GM12878 (cell line): ENCODE results near the gene RHEX. TPM values are rescaled to one million over a fixed set of nuclear protein-coding genes. Genes with fewer than 3 reads are reported as not detected.

Source experiments
- ATAC-seq: fragments of 200-7000 bp; cut with Tn5 transposase; 3 replicates; pipeline ENCODE4 v1.9.1; 2020; ENCODE audit warnings: mild to moderate bottlenecking, moderate library complexity
- BruUV-seq: library from RNA; stranded (reverse); fragments of 400-500 nt; replicated peaks from 2 replicates; lab custom pipeline; 2021; lab: Mats Ljungman, UMichigan
- CTCF ChIA-PET: fragments of 300-600 bp; sonication (Branson Sonifier 250); formaldehyde crosslinking; extraction: SDS; loops from one replicate; lab custom pipeline; 2021; ENCODE audit warnings: inconsistent platforms; lab: Yijun Ruan, JAX
- POLR2A ChIA-PET: fragments of 350-600 bp; formaldehyde crosslinking; extraction: SDS; loops from one replicate; lab custom pipeline; 2021; ENCODE audit warnings: inconsistent platforms; lab: Charles Lee
- RAD21 ChIA-PET: fragments of 300-600 bp; sonication (Branson Sonifier 250); formaldehyde crosslinking; loops from one replicate; lab custom pipeline; 2023; ENCODE audit warnings: antibody characterized with exemption; ENCODE audit not compliant: unreplicated experiment; lab: Charles Lee
- SMC1A ChIA-PET: fragments of 300-600 bp; sonication (Branson Sonifier 250); formaldehyde crosslinking; loops from one replicate; lab custom pipeline; 2023; ENCODE audit not compliant: unreplicated experiment, uncharacterized antibody; lab: Charles Lee
- DNase-seq: peaks from one replicate; pipeline ENCODE4 v3.0.0-alpha.2; 2011; ENCODE audit warnings: low read depth, low spot score
- FAIRE-seq: peaks from 3 replicates; lab custom pipeline; 2011; peaks lifted over from hg19 to GRCh38; lab: Jason Lieb, UNC
- H2AFZ ChIP-seq: 2 replicates; pipeline ENCODE4 v1.6.0; 2011; ENCODE audit warnings: low read depth, low read length, control low read depth; ENCODE audit not compliant: control insufficient read depth
- H3K27ac ChIP-seq: 2 replicates; pipeline ENCODE4 v1.5.1; 2011; ENCODE audit warnings: control low read depth; ENCODE audit not compliant: control insufficient read depth, insufficient read depth
- H3K27me3 ChIP-seq, 2 experiments: replicated peaks in 1 of 2; 2 replicates each; pipeline versions ENCODE4 v1.6.0 to v1.6.1; 2011; ENCODE audit warnings: low read length in 1 of 2; ENCODE audit not compliant: control insufficient read depth in 2 of 2, insufficient read depth in 2 of 2
- H3K36me3 ChIP-seq, 2 experiments: 2 replicates each; pipeline ENCODE4 v1.5.1; 2011; ENCODE audit warnings: low read length in 1 of 2; ENCODE audit not compliant: control insufficient read depth in 2 of 2, insufficient read depth in 2 of 2
- H3K4me1 ChIP-seq: 2 replicates; pipeline ENCODE4 v1.6.1; 2011; ENCODE audit warnings: mild to moderate bottlenecking, low read length, moderate library complexity, mixed read lengths; ENCODE audit not compliant: control insufficient read depth, insufficient read depth
- H3K4me2 ChIP-seq: 2 replicates; pipeline ENCODE4 v1.6.0; 2011; ENCODE audit warnings: control low read depth; ENCODE audit not compliant: control insufficient read depth, insufficient read depth
- H3K4me3 ChIP-seq: fragments of 200-600 bp; sonication (generic); 2 replicates; pipeline ENCODE4 v1.5.1; 2016
- H3K79me2 ChIP-seq: 2 replicates; pipeline ENCODE4 v1.6.0; 2011; ENCODE audit warnings: low read length; ENCODE audit not compliant: control insufficient read depth, insufficient read depth
- H3K9ac ChIP-seq: 2 replicates; pipeline ENCODE4 v1.8.0; 2011; ENCODE audit warnings: low read length, control low read depth, mixed read lengths; ENCODE audit not compliant: control insufficient read depth, insufficient read depth
- H3K9me3 ChIP-seq: replicated peaks from 3 replicates; pipeline ENCODE4 v1.5.1; 2011; ENCODE audit warnings: mild to moderate bottlenecking, low read length; ENCODE audit not compliant: control insufficient read depth, insufficient read depth
- H4K20me1 ChIP-seq: 2 replicates; pipeline ENCODE4 v1.6.0; 2011; ENCODE audit not compliant: control insufficient read depth, insufficient read depth
- ATF7 ChIP-seq: fragments of 450-650 bp; IDR thresholded peaks from 2 replicates; pipeline ENCODE4 v1.6.1; 2016; ENCODE audit warnings: low read depth, mild to moderate bottlenecking
- BCL11A ChIP-seq: IDR thresholded peaks from 2 replicates; pipeline ENCODE4 v1.6.1; 2011; ENCODE audit warnings: low read depth, low read length
- CEBPB ChIP-seq, 2 experiments: fragments of 150-350 bp in 1 of 2; IDR thresholded peaks; 2 replicates each; pipeline ENCODE4 v1.6.1; 2012 to 2014; ENCODE audit warnings: low read depth in 2 of 2, low read length in 2 of 2, borderline replicate concordance in 1 of 2, inconsistent platforms in 1 of 2
- IKZF2 ChIP-seq, 2 experiments: fragments of 450-650 bp; IDR thresholded peaks; 2 replicates each; pipeline ENCODE4 v1.6.1; 2017; ENCODE audit warnings: mild to moderate bottlenecking in 2 of 2, moderate library complexity in 2 of 2
- KAT2A ChIP-seq: conservative IDR thresholded peaks from 2 replicates; pipeline ENCODE4 v1.6.1; 2011; ENCODE audit warnings: low read depth, low read length; ENCODE audit not compliant: control insufficient read depth
- KDM1A ChIP-seq: fragments of 200-600 bp; sonication (generic); IDR thresholded peaks from 2 replicates; pipeline ENCODE4 v1.6.1; 2016; ENCODE audit warnings: borderline replicate concordance
- POLR2A ChIP-seq: IDR thresholded peaks from 2 replicates; pipeline ENCODE4 v1.6.1; 2011; ENCODE audit warnings: low read depth, mild to moderate bottlenecking, low read length
- SREBF1 ChIP-seq: IDR thresholded peaks from 2 replicates; pipeline ENCODE4 v1.6.1; 2012; ENCODE audit warnings: mild to moderate bottlenecking, low read length
- YY1 ChIP-seq: IDR thresholded peaks from 2 replicates; pipeline ENCODE4 v1.6.1; 2011; ENCODE audit warnings: low read depth, mild to moderate bottlenecking, low read length
- ZNF622 ChIP-seq: fragments of 450-650 bp; IDR thresholded peaks from 2 replicates; pipeline ENCODE4 v1.6.1; 2017; ENCODE audit warnings: mild to moderate bottlenecking, inconsistent platforms
- WGBS: methylation state at CpG from one replicate; pipeline ENCODE4 v1.1.6; 2016; ENCODE audit warnings: low lambda C conversion rate; ENCODE audit not compliant: insufficient replicate concordance, insufficient coverage; ENCODE audit errors: missing lambda C conversion rate; 5-methylcytosine and 5-hydroxymethylcytosine counted together
- in situ Hi-C: fragments of 300-500 bp; cut with MboI; formaldehyde crosslinking; loops from 9 replicates; pipeline ENCODE4 v1.14.3; 2018; ENCODE audit warnings: mixed read lengths
- intact Hi-C: fragments of 100-400 bp; cut with micrococcal nuclease; formaldehyde crosslinking; loops from one replicate; pipeline ENCODE4 v1.14.2; 2022; ENCODE audit not compliant: unreplicated experiment
- polyA plus RNA-seq, 11 experiments: library from polyadenylated mRNA; depleted of rRNA in 4 of 11; unstranded in 6 of 11; stranded (reverse) in 5 of 11; fragments of >200 nt; fragmentation: Nextera tagmentation in 4 of 11; fragmentation: Illumina TruSeq in 1 of 11; extraction: Ambion mirVana in 4 of 11; extraction: Trizol in 1 of 11; gene quantifications; 1 replicate in 1 of 11; 2 replicates in 10 of 11; pipeline versions ENCODE4 v1.2.1 to v1.2.3, GENCODE V29; 2011 to 2016; ENCODE audit warnings: inconsistent platforms in 2 of 11, missing spikeins in 2 of 11, low read depth in 1 of 11
- total RNA-seq, 4 experiments: library from RNA; depleted of rRNA in 3 of 4; stranded (reverse); fragments of >200 nt in 3 of 4; fragmentation: Illumina TruSeq in 1 of 4; extraction: Trizol in 1 of 4; gene quantifications; 2 replicates each; pipeline versions ENCODE4 v1.2.1 to v1.2.3, GENCODE V29; 2013 to 2021
- TF ChIP-seq, protein P1 (sequence below): fragments of 450-650 bp; formaldehyde crosslinking; IDR thresholded peaks from 2 replicates; pipeline ENCODE4 v1.4.0; 2020; ENCODE audit warnings: mild to moderate bottlenecking, moderate library complexity
- TF ChIP-seq, protein P2 (sequence below): IDR thresholded peaks from 2 replicates; pipeline ENCODE4 v1.6.1; 2012; ENCODE audit warnings: low read length, inconsistent platforms
- TF ChIP-seq, protein P3 (sequence below): fragments of 450-650 bp; formaldehyde crosslinking; IDR thresholded peaks from 2 replicates; pipeline ENCODE4 v1.5.0; 2022; ENCODE audit warnings: mild to moderate bottlenecking, missing genetic modification characterization
- TF ChIP-seq, protein P4 (sequence below): IDR thresholded peaks from 2 replicates; pipeline ENCODE4 v1.6.1; 2012; ENCODE audit warnings: low read depth, low read length, improper control_type of control experiment
- TF ChIP-seq, protein P5 (sequence below): fragments of 450-650 bp; IDR thresholded peaks from 2 replicates; pipeline ENCODE4 v1.6.1; 2014; ENCODE audit warnings: mild to moderate bottlenecking

The RHEX gene
- total and polyA plus RNA-seq, 10 of the 15 experiments (the other 5 are each of a cell fraction or from before 2014, with no cell fraction given) = 2.4 to 11.4 (median 5.7) TPM

DNA sequence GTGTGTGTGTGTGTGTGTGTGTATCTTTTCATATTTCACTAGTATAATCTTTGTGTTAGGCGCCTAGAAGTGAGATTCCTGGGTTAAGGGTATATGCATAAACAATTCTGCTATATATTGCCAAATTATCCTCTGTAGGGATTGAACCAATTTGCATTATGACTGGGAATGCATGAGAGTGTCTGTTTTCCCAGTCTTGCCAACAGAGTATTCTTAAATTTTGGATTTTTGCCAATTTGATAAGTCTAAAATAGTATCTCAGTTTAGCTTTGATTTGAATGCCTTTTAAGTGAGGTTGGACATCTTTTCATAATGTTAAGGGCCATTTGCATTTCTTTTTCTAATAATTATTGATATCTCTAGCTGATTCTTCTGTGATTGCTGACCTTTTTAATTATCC, 72.4 kb downstream of the RHEX start:
- H3K36me3 ChIP-seq = no peaks in the 10 kb centered on the region
- H4K20me1 ChIP-seq = no peaks in the 10 kb centered on the region
- H3K9ac ChIP-seq = no peak overlapping the region
- H3K9me3 ChIP-seq = peaks cover 2% of the 10 kb centered on the region
- in situ Hi-C loops (no loop called here), intact Hi-C loops (no loop called here)
- RAD21 ChIA-PET = no interaction called here
- POLR2A ChIA-PET = no interaction called here
- BruUV-seq = no TSS peak
- H3K79me2 ChIP-seq = no peaks in the 10 kb centered on the region
- no peak overlapping the region for H2AFZ ChIP-seq
- H3K27me3 ChIP-seq = peaks cover 2 to 10% of the 10 kb centered on the region in 2 experiments; a peak in 2 of 4 replicates
- no peak overlapping the region for H3K27ac ChIP-seq
- DNase-seq (no peak), ATAC-seq (no peak), FAIRE-seq (no peak)
- WGBS = 88% methylated on average over 1 of the region's 1 CpG
- no peak overlapping the region for H3K4me3 ChIP-seq
- H3K4me1 ChIP-seq = no peaks in the 10 kb centered on the region
- CTCF ChIA-PET = interaction anchor here (0.6 to 2.1 kb wide), 2 partner anchors 19 to 206 kb away, joined by 3 to 5 read pairs; no protein-coding TSS in a partner anchor
- H3K4me2 ChIP-seq = no peak overlapping the region
- SMC1A ChIA-PET = interaction anchor here (0.8 kb wide), 1 partner anchor 387 kb away, joined by 3 read pairs; no protein-coding TSS in a partner anchor
- TF ChIP-seq ATF7 = no peak
- TF ChIP-seq, protein P1, sequence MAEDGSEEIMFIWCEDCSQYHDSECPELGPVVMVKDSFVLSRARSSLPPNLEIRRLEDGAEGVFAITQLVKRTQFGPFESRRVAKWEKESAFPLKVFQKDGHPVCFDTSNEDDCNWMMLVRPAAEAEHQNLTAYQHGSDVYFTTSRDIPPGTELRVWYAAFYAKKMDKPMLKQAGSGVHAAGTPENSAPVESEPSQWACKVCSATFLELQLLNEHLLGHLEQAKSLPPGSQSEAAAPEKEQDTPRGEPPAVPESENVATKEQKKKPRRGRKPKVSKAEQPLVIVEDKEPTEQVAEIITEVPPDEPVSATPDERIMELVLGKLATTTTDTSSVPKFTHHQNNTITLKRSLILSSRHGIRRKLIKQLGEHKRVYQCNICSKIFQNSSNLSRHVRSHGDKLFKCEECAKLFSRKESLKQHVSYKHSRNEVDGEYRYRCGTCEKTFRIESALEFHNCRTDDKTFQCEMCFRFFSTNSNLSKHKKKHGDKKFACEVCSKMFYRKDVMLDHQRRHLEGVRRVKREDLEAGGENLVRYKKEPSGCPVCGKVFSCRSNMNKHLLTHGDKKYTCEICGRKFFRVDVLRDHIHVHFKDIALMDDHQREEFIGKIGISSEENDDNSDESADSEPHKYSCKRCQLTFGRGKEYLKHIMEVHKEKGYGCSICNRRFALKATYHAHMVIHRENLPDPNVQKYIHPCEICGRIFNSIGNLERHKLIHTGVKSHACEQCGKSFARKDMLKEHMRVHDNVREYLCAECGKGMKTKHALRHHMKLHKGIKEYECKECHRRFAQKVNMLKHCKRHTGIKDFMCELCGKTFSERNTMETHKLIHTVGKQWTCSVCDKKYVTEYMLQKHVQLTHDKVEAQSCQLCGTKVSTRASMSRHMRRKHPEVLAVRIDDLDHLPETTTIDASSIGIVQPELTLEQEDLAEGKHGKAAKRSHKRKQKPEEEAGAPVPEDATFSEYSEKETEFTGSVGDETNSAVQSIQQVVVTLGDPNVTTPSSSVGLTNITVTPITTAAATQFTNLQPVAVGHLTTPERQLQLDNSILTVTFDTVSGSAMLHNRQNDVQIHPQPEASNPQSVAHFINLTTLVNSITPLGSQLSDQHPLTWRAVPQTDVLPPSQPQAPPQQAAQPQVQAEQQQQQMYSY (CRISPR knock-in tag) = no peak
- TF ChIP-seq, protein P2, sequence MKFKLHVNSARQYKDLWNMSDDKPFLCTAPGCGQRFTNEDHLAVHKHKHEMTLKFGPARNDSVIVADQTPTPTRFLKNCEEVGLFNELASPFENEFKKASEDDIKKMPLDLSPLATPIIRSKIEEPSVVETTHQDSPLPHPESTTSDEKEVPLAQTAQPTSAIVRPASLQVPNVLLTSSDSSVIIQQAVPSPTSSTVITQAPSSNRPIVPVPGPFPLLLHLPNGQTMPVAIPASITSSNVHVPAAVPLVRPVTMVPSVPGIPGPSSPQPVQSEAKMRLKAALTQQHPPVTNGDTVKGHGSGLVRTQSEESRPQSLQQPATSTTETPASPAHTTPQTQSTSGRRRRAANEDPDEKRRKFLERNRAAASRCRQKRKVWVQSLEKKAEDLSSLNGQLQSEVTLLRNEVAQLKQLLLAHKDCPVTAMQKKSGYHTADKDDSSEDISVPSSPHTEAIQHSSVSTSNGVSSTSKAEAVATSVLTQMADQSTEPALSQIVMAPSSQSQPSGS = no peak
- TF ChIP-seq, protein P3, sequence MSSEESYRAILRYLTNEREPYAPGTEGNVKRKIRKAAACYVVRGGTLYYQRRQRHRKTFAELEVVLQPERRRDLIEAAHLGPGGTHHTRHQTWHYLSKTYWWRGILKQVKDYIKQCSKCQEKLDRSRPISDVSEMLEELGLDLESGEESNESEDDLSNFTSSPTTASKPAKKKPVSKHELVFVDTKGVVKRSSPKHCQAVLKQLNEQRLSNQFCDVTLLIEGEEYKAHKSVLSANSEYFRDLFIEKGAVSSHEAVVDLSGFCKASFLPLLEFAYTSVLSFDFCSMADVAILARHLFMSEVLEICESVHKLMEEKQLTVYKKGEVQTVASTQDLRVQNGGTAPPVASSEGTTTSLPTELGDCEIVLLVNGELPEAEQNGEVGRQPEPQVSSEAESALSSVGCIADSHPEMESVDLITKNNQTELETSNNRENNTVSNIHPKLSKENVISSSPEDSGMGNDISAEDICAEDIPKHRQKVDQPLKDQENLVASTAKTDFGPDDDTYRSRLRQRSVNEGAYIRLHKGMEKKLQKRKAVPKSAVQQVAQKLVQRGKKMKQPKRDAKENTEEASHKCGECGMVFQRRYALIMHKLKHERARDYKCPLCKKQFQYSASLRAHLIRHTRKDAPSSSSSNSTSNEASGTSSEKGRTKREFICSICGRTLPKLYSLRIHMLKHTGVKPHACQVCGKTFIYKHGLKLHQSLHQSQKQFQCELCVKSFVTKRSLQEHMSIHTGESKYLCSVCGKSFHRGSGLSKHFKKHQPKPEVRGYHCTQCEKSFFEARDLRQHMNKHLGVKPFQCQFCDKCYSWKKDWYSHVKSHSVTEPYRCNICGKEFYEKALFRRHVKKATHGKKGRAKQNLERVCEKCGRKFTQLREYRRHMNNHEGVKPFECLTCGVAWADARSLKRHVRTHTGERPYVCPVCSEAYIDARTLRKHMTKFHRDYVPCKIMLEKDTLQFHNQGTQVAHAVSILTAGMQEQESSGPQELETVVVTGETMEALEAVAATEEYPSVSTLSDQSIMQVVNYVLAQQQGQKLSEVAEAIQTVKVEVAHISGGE (CRISPR knock-in tag) = no peak
- TF ChIP-seq, protein P4, sequence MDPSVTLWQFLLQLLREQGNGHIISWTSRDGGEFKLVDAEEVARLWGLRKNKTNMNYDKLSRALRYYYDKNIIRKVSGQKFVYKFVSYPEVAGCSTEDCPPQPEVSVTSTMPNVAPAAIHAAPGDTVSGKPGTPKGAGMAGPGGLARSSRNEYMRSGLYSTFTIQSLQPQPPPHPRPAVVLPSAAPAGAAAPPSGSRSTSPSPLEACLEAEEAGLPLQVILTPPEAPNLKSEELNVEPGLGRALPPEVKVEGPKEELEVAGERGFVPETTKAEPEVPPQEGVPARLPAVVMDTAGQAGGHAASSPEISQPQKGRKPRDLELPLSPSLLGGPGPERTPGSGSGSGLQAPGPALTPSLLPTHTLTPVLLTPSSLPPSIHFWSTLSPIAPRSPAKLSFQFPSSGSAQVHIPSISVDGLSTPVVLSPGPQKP = no peak
- no peak for TF ChIP-seq IKZF2 (IDR thresholded peaks at IDR 0.05)
- TF ChIP-seq BCL11A = no peak
- TF ChIP-seq KDM1A = no peak
- no peak for TF ChIP-seq SREBF1
- TF ChIP-seq, protein P5, sequence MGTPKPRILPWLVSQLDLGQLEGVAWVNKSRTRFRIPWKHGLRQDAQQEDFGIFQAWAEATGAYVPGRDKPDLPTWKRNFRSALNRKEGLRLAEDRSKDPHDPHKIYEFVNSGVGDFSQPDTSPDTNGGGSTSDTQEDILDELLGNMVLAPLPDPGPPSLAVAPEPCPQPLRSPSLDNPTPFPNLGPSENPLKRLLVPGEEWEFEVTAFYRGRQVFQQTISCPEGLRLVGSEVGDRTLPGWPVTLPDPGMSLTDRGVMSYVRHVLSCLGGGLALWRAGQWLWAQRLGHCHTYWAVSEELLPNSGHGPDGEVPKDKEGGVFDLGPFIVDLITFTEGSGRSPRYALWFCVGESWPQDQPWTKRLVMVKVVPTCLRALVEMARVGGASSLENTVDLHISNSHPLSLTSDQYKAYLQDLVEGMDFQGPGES = no peak
- no peak for TF ChIP-seq CEBPB (IDR thresholded peaks at IDR 0.05; ENCODE audit: borderline replicate concordance in 1 of 2, low read depth in 2 of 2, low read length in 2 of 2)
- TF ChIP-seq YY1 = no peak
- TF ChIP-seq ZNF622 = no peak
- no peak for TF ChIP-seq KAT2A
- TF ChIP-seq POLR2A = no peak
